Measurements from ENCODE around the gene HAAO.

Gene HAAO

DNA sequence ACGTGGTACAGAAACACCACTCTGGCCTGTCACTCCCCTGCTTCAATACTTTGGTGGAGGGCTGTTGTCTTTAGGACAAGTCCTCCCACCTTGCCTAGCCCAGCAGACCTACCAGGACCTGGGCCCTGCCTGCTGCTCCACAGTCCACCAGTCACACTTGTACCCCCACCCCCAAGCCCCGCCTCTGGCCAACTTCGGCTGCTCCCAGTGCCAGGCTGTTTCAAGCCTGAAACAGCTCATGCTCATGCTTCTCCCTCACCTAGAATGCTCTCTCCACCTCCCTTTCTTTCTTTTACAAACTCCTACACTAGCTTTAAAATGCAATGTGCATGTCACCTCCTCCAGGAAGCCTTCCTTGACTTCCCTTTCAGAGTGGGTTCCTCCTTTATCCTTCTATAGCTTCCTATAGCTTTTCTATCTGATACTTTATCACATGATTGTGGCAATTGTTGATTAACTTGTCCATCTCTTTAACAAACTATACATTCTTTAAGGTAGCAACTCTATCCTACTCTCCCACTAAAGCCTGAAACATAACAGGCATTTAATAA, 23.6 kb downstream of the HAAO start:
- Histone ChIP-seq H4K8ac (ENCODE audit: low read depth, low read length) (no peak overlapping the region), H4K12ac (ENCODE audit: low read depth, low read length) (no peak overlapping the region), H3K4me3 (ENCODE audit: low read depth, low read length) (no peak overlapping the region)

GRCh38 chr2:42767899-42768705, 24.3 kb downstream of the HAAO start:
- H3K9me3 ChIP-seq (ENCODE audit: insufficient read depth, low read depth, low read length) = peaks cover 3% of the 10 kb centered on the region
- no peaks in the 10 kb centered on the region for H3K79me2 ChIP-seq (ENCODE audit: control insufficient read depth, insufficient read depth, low read length, poor library complexity)
- H2BK5ac ChIP-seq (ENCODE audit: low read depth, low read length, poor library complexity) = no peak overlapping the region
- H3K4me2 ChIP-seq (ENCODE audit: low read length) = no peak overlapping the region
- no peaks in the 10 kb centered on the region for H3K36me3 ChIP-seq (ENCODE audit: control insufficient read depth in 1 of 2, insufficient read depth in 2 of 2, low read length in 2 of 2)
- DNase-seq = no peak
- no peak overlapping the region for H2BK120ac ChIP-seq (ENCODE audit: insufficient read depth, low read length, poor library complexity)
- H3K27me3 ChIP-seq (ENCODE audit: insufficient read depth, low read length) = no peaks in the 10 kb centered on the region
- WGBS (ENCODE audit: extremely low coverage, insufficient coverage, insufficient read length) = no CpG with 5 or more reads among the region's 14 CpGs
- H3K18ac ChIP-seq (ENCODE audit: low read length) = no peak overlapping the region
- H2AFZ ChIP-seq (ENCODE audit: insufficient read depth, low read length, poor library complexity) = no peak overlapping the region
- no peak overlapping the region for H3K9ac ChIP-seq (ENCODE audit: low read length)
- no peak overlapping the region for H2BK12ac ChIP-seq (ENCODE audit: low read length)
- H4K91ac ChIP-seq (ENCODE audit: low read depth, low read length) = no peak overlapping the region
- no peak overlapping the region for H3K4ac ChIP-seq (ENCODE audit: low read depth, low read length)
- H4K8ac ChIP-seq (ENCODE audit: low read depth, low read length) = no peak overlapping the region
- no peak overlapping the region for H3K27ac ChIP-seq (ENCODE audit: low read depth, low read length)
- no peaks in the 10 kb centered on the region for H3K4me1 ChIP-seq (ENCODE audit: control insufficient read depth in 1 of 2, insufficient read depth in 2 of 2, low read length in 2 of 2)
- H3K14ac ChIP-seq (ENCODE audit: low read length) = no peak overlapping the region
- no peaks in the 10 kb centered on the region for H3K79me1 ChIP-seq (ENCODE audit: low read length)
- no peak overlapping the region for H2AK5ac ChIP-seq (ENCODE audit: low read length)
- H3K23ac ChIP-seq (ENCODE audit: low read length) = no peak overlapping the region
- no peak overlapping the region for H3K4me3 ChIP-seq (ENCODE audit: low read depth, low read length)
- H4K12ac ChIP-seq (ENCODE audit: low read depth, low read length) = no peak overlapping the region

More for the DNA sequence above, 23.6 kb downstream of the HAAO start:
- no peaks in the 10 kb centered on the region for H3K4me1 ChIP-seq (ENCODE audit: control insufficient read depth in 1 of 2, insufficient read depth in 2 of 2, low read length in 2 of 2)
- no peak overlapping the region for H3K9ac ChIP-seq (ENCODE audit: low read length)
- H3K79me1 ChIP-seq (ENCODE audit: low read length) = no peaks in the 10 kb centered on the region
- no peak overlapping the region for H3K4ac ChIP-seq (ENCODE audit: low read depth, low read length)
- no peak overlapping the region for H3K14ac ChIP-seq (ENCODE audit: low read length)
- H2AK5ac ChIP-seq (ENCODE audit: low read length) = no peak overlapping the region
- no peak overlapping the region for H3K23ac ChIP-seq (ENCODE audit: low read length)
- H3K4me2 ChIP-seq (ENCODE audit: low read length) = no peak overlapping the region
- no peaks in the 10 kb centered on the region for H3K27me3 ChIP-seq (ENCODE audit: insufficient read depth, low read length)
- H3K27ac ChIP-seq (ENCODE audit: low read depth, low read length) = no peak overlapping the region
- no peak overlapping the region for H4K91ac ChIP-seq (ENCODE audit: low read depth, low read length)
- no CpG with 5 or more reads among the region's 3 CpGs for WGBS (ENCODE audit: extremely low coverage, insufficient coverage, insufficient read length)
- H2BK12ac ChIP-seq (ENCODE audit: low read length) = no peak overlapping the region
- H3K36me3 ChIP-seq (ENCODE audit: control insufficient read depth in 1 of 2, insufficient read depth in 2 of 2, low read length in 2 of 2) = no peaks in the 10 kb centered on the region
- no peak overlapping the region for H2BK120ac ChIP-seq (ENCODE audit: insufficient read depth, low read length, poor library complexity)
- no peak overlapping the region for H2BK5ac ChIP-seq (ENCODE audit: low read depth, low read length, poor library complexity)
- no peaks in the 10 kb centered on the region for H3K79me2 ChIP-seq (ENCODE audit: control insufficient read depth, insufficient read depth, low read length, poor library complexity)
- H3K9me3 ChIP-seq (ENCODE audit: insufficient read depth, low read depth, low read length) = peaks cover 2% of the 10 kb centered on the region
- no peak overlapping the region for H2AFZ ChIP-seq (ENCODE audit: insufficient read depth, low read length, poor library complexity)
- no peak for DNase-seq
- H3K18ac ChIP-seq (ENCODE audit: low read length) = no peak overlapping the region

- Histone ChIP-seq H2BK12ac (ENCODE audit: low read length) (no peak overlapping the region), H2AFZ (ENCODE audit: insufficient read depth, low read length, poor library complexity) (no peak overlapping the region), H3K14ac (ENCODE audit: low read length) (no peak overlapping the region), H3K18ac (ENCODE audit: low read length) (no peak overlapping the region), H3K79me2 (ENCODE audit: control insufficient read depth, insufficient read depth, low read length, poor library complexity) (no peaks in the 10 kb centered on the region), H3K36me3 (ENCODE audit: control insufficient read depth in 1 of 2, insufficient read depth in 2 of 2, low read length in 2 of 2) (no peaks in the 10 kb centered on the region), H3K4ac (ENCODE audit: low read depth, low read length) (no peak overlapping the region), H3K4me2 (ENCODE audit: low read length) (no peak overlapping the region), H2BK120ac (ENCODE audit: insufficient read depth, low read length, poor library complexity) (no peak overlapping the region), H3K4me3 (ENCODE audit: low read depth, low read length) (no peak overlapping the region), H3K27me3 (ENCODE audit: insufficient read depth, low read length) (no peaks in the 10 kb centered on the region), H3K79me1 (ENCODE audit: low read length) (no peaks in the 10 kb centered on the region), H4K8ac (ENCODE audit: low read depth, low read length) (no peak overlapping the region), H2AK5ac (ENCODE audit: low read length) (no peak overlapping the region), H3K9me3 (ENCODE audit: insufficient read depth, low read depth, low read length) (peaks cover 3% of the 10 kb centered on the region), H4K91ac (ENCODE audit: low read depth, low read length) (no peak overlapping the region), H3K27ac (ENCODE audit: low read depth, low read length) (no peak overlapping the region), H3K23ac (ENCODE audit: low read length) (no peak overlapping the region), H2BK5ac (ENCODE audit: low read depth, low read length, poor library complexity) (no peak overlapping the region), H3K9ac (ENCODE audit: low read length) (no peak overlapping the region), H3K4me1 (ENCODE audit: control insufficient read depth in 1 of 2, insufficient read depth in 2 of 2, low read length in 2 of 2) (no peaks in the 10 kb centered on the region), H4K12ac (ENCODE audit: low read depth, low read length) (no peak overlapping the region)
- no peak for DNase-seq
- WGBS (ENCODE audit: extremely low coverage, insufficient coverage, insufficient read length) = no CpG with 5 or more reads among the region's 16 CpGs
These were observed 25.1 kb downstream of the HAAO start for GRCh38 chr2:42767080-42767898.

DNA sequence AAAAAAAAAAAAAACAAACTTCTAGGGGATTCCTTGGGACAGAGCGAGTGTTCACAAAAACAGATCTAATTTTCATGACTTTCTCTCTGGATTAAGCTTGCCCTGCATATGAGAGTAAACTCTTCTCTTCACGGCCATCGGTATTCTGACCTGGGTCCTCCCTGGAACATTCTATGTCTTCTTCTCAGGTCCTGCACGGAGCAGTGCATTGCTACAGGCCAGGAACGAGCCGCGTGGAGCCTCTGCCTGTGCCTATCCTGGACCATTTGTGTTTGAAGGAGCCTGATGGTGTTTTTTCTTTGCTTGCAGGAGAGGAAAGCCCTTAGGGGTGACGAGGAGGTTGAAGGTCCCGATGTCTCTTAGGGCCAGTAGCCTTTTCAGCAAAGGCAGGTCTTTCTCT, 26.7 kb downstream of the HAAO start:
- H3K4ac ChIP-seq (ENCODE audit: low read depth, low read length) = no peak overlapping the region
- H4K8ac ChIP-seq (ENCODE audit: low read depth, low read length) = no peak overlapping the region
- no peak overlapping the region for H3K4me2 ChIP-seq (ENCODE audit: low read length)
- H3K4me3 ChIP-seq (ENCODE audit: low read depth, low read length) = no peak overlapping the region
- H4K91ac ChIP-seq (ENCODE audit: low read depth, low read length) = no peak overlapping the region
- no peak overlapping the region for H3K14ac ChIP-seq (ENCODE audit: low read length)
- no peak overlapping the region for H2AFZ ChIP-seq (ENCODE audit: insufficient read depth, low read length, poor library complexity)
- no peak overlapping the region for H2BK12ac ChIP-seq (ENCODE audit: low read length)
- no peaks in the 10 kb centered on the region for H3K79me1 ChIP-seq (ENCODE audit: low read length)
- no peak overlapping the region for H2BK120ac ChIP-seq (ENCODE audit: insufficient read depth, low read length, poor library complexity)
- no peaks in the 10 kb centered on the region for H3K27me3 ChIP-seq (ENCODE audit: insufficient read depth, low read length)
- H3K23ac ChIP-seq (ENCODE audit: low read length) = no peak overlapping the region
- H2BK5ac ChIP-seq (ENCODE audit: low read depth, low read length, poor library complexity) = no peak overlapping the region
- H3K27ac ChIP-seq (ENCODE audit: low read depth, low read length) = no peak overlapping the region
- WGBS (ENCODE audit: extremely low coverage, insufficient coverage, insufficient read length) = no CpG with 5 or more reads among the region's 9 CpGs
- DNase-seq = no peak
- no peaks in the 10 kb centered on the region for H3K36me3 ChIP-seq (ENCODE audit: control insufficient read depth in 1 of 2, insufficient read depth in 2 of 2, low read length in 2 of 2)
- no peaks in the 10 kb centered on the region for H3K79me2 ChIP-seq (ENCODE audit: control insufficient read depth, insufficient read depth, low read length, poor library complexity)
- H3K4me1 ChIP-seq (ENCODE audit: control insufficient read depth in 1 of 2, insufficient read depth in 2 of 2, low read length in 2 of 2) = no peaks in the 10 kb centered on the region
- no peak overlapping the region for H3K18ac ChIP-seq (ENCODE audit: low read length)
- no peak overlapping the region for H4K12ac ChIP-seq (ENCODE audit: low read depth, low read length)
- no peak overlapping the region for H2AK5ac ChIP-seq (ENCODE audit: low read length)
- H3K9me3 ChIP-seq (ENCODE audit: insufficient read depth, low read depth, low read length) = peaks cover 3% of the 10 kb centered on the region
- no peak overlapping the region for H3K9ac ChIP-seq (ENCODE audit: low read length)

All from trophoblast cell (in vitro differentiated cells and primary cell).